Regular cardiac myocyte (primary cell): ENCODE data around the gene PSMD8. TPM values are rescaled to one million over a fixed set of nuclear protein-coding genes. Genes with fewer than 3 reads are reported as not detected.

ENCODE experiments used
- total RNA-seq: library from RNA; depleted of rRNA; stranded (reverse); fragments of >200 nt; gene quantifications from 2 replicates; pipeline ENCODE4 v1.2.3, GENCODE V29; 2014

Gene PSMD8
- 368 and 478 TPM in 2 replicates for total RNA-seq

DNA sequence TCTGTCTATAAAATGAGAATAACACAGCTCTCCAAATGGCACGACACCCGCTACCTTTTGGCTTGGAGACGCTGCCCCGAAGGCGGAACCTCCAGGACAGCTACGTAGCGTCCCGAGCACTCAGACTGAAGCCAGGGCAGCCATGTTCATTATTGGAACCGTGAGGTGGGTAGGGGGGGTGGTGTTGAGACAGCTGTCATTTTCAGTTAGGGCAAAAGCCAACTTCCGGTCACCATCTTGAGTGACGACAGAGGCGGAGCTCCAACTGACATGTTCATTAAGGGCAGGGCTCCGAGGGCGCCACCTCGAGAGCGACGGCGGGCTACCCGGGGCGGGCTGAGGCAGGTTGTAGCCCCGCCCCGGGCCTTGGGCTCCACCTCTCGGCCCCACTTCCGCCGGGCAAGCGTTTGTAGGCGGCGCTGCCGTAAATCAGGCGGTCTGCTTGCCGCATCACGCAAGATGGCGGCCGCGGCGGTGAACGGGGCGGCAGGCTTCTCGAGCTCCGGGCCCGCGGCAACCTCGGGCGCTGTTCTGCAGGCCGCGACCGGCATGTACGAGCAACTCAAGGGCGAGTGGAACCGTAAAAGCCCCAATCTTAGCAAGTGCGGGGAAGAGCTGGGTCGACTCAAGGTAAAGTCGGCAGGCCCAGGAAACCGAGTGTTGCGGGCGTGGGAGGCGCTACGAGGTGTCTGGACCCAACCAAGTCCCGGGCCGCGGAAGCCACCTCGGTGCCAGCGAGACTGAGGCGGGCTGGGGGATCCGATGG, at the start of gene PSMD8:
Gene PSMD8, plus strand, starts transcription at position 240 of the 766 bp plus-strand sequence. Its CDS starts 31 bp downstream, at position 271.

DNA sequence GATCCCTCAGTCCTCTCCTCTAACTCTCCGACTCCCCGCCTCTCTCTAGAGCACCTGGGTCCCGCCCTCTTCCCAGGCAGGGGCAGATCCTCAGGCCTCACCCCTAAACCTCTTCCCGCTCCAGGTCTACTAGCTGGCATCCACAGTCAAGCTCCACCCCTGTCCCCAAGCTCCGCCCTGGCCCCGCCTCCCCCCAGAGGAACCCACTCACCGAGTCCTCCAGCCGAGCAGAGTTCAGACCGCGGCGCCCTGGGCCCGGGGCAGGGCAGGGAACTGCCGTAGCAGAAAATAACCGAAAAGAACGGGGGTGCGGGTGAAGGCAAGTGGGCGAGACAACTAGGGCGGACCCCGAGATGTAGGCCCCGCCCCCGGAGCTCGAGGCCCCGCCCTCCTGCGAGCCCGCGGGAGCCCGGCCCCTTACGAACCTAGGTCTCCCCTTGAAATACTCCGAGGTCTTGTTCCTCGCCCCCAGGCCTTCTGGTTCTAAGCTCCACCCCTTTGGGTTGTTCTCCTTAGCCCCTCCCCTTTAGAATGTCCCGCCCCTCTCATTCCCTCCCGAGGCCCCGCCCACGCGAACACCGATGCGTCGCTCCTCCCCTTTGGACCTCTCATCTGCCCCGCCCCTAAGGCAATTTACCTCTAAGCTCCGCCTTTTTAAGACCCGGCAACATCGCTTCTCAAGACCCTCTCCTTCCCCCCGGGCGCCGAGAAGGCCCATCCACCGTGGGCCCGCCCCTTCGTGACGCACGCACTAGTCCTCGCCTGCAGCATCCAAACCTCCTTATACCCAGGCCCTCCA, 13.4 kb downstream of the PSMD8 start, which contains the start of gene GGN:
Gene GGN, minus strand, starts transcription at position 485 of the 799 bp plus-strand sequence. CDS start 773 bp downstream, outside the sequence.

DNA sequence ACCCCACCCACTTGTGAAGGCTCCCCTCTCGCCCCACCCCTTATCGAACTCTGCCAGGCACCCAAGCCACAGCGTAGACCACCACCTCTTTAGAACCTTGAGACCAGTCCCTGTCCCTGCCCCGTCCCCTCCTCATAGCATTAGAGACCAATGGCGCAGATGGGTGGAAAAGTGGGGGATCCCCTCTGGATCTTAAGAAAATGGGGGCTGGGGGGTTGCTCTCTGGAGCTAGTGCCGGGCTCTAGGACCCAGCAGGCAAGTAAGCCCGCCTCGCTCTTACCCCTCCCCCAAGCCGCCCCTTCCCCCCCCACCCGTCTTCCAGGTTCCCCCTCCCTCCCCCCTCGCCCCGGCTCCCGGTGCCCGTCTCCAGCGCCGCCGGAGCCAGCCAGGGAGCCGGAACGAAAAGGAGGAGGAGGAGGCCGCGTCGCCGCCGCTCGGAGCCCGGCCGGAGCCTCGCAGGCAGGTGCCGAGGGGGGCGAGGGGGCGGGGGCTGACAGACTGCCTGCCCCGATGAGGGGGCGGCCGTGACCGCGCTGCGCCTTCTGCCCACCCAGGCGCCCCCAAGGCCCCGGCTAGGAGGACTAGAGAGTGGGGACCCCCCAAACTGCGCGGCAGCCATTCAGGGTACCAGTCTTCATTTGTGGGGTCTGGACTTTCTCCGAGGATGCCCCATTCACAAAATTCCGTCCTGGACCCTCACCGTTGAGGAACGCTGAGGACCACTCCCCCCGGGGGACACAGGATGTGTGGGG, 14.2 kb downstream of the PSMD8 start, which contains the start of gene SPRED3:
Gene SPRED3, plus strand, starts transcription at position 349 of the 752 bp plus-strand sequence. CDS start 1,606 bp downstream, outside the sequence.

DNA sequence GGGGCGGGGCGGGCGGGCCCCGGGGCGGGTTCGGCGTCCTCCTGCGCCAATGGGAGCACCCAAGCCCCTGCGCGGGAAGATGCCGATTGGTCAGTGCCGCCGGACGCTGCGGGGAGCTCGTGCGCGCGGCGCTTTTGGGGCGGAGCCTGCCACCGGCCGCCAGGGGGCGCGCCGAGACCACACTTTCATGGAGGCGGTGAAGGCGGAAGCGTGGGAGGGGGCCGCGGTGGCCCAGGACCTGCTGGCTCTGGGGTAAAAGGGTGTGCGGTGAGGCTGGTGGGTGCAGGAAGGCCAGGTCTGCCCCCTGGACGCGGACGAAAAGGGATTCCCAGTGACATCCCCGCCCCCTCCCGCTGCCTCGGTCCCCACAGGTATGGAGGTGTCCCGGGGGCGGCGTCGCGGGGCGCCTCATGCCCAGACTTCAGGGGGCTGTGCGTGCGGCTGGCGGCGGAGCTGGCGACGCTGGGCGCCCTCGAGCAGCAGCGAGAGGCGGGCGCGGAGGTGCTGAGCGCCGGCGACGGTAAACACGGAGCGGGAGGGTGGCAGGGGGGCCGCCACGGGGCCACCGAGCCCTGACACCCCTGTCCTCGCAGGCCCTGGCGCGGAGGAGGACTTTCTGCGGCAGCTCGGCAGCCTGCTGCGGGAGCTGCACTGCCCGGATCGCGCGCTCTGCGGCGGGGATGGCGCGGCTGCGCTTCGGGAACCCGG, 28.8 kb downstream of the PSMD8 start, which contains the start of gene FAM98C:
Gene FAM98C, plus strand, starts transcription at position 127 of the 708 bp plus-strand sequence. Its CDS starts 61 bp downstream, at position 188.

DNA sequence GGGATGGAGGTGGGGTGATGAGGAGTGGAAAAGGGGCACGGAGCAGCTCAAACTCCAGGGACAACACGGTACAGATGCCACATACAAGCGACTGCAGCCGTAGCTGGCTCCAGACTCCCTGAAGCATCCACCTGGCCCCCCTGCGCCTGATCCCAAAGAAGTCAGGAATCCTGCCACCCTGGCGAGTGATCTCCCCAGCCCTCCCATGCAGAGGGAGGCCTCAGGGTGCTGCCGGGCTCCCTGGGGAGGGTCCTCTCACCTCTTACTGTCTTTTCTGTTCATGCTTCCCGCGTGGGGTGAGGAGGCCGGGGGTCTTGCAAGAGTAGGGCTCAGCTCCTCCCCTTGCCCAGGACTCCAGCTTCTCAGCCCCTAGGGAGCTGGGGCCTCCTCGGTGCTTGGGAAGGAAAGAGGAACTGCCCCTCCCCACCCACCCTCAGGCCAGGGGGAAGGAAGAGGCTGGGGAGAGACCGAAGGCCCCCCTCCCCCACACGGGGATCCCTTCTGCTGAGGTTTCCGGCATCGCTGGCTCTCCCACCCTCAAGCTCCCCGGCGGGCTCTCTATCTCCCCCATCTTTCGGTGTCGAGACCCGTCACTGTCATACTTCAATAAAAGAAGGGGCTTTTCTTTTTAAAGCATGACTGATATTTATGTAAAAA, 51.6 kb downstream of the PSMD8 start, which contains the start of gene RASGRP4:
Gene RASGRP4, minus strand, starts transcription at position 410 of the 657 bp plus-strand sequence. Its CDS starts 128 bp downstream, at position 282.

DNA sequence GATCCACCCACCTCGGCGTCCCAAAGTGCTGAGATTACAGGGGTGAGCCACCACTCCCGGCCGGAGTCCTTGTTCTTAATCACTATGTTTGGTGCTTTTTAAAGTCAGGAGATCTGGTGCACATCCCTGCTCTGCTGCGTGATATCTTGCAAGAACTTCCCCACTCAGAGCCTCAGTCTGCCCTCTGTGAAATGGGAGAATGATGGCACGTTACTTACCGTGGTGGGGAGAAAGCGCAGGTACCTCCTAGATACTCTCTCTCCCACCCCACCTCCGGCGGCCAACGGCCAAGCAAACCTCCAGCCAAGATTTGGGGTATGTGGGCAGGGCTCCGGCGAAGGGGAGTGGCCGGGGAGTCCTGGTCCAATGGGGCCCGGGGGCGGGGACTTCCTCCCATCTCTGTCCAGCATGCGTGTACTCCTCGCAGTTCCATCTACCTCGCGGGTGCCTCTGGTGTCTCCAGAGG, 58.9 kb downstream of the PSMD8 start, which contains the start of gene RYR1:
Gene RYR1, plus strand, starts transcription at position 424 of the 466 bp plus-strand sequence. CDS start 139 bp downstream, outside the sequence.

Other genes starting within 250 kb of the PSMD8 start
- 0.28 and 3.5 TPM in 2 replicates for gene DPF1, start 150.3 kb upstream of the PSMD8 start, total RNA-seq
- gene PPP1R14A, start 118.2 kb upstream of the PSMD8 start, total RNA-seq, result 6.3 and 29.6 TPM in 2 replicates
- 3.3 and 10.7 TPM in 2 replicates for gene SPINT2, start 110.0 kb upstream of the PSMD8 start, total RNA-seq
- gene C19orf33, start 70.3 kb upstream of the PSMD8 start, total RNA-seq, result not detected in 2 replicates
- gene YIF1B, start 58.6 kb upstream of the PSMD8 start, total RNA-seq, result 90.5 and 93.9 TPM in 2 replicates
- 7.1 and 11.3 TPM in 2 replicates for gene KCNK6, start 54.7 kb upstream of the PSMD8 start, total RNA-seq
- 0.38 and 0.85 TPM in 2 replicates for gene CATSPERG, start 38.7 kb upstream of the PSMD8 start, total RNA-seq
- 0.28 and 0.77 TPM in 2 replicates for gene GGN, start 13.5 kb downstream of the PSMD8 start, total RNA-seq
- gene SPRED3, start 14.1 kb downstream of the PSMD8 start, total RNA-seq, result 2.5 and 3.3 TPM in 2 replicates
- gene FAM98C, start 28.5 kb downstream of the PSMD8 start, total RNA-seq, result 9.0 and 9.6 TPM in 2 replicates
- not detected in 2 replicates for gene RASGRP4, start 51.6 kb downstream of the PSMD8 start, total RNA-seq
- under 0.01 and 1.1 TPM in 2 replicates for gene RYR1, start 59.1 kb downstream of the PSMD8 start, total RNA-seq
- 0.19 and 0.85 TPM in 2 replicates for gene MAP4K1, start 243.4 kb downstream of the PSMD8 start, total RNA-seq
- 277 and 490 TPM in 2 replicates for gene EIF3K, start 244.6 kb downstream of the PSMD8 start, total RNA-seq